22Rv1 (cell line): ENCODE results near the gene TGFB2.

Source experiments
- CTCF ChIP-seq: fragments of 450-650 bp; IDR thresholded peaks from 2 replicates; pipeline ENCODE4 v1.5.1; 2017; ENCODE audit warnings: mild to moderate bottlenecking
- ZFX ChIP-seq: fragments of 450-650 bp; IDR thresholded peaks from 2 replicates; pipeline ENCODE4 v1.6.1; 2017; ENCODE audit warnings: antibody characterized with exemption, borderline replicate concordance

- no peak for TF ChIP-seq CTCF
- TF ChIP-seq ZFX: no peak
These were observed 123.6 kb downstream of the TGFB2 start for GRCh38 chr1:218468711-218469110.
